GM23338 (cell line): ENCODE measurements around the gene GPANK1. TPM values are rescaled to one million over a fixed set of nuclear protein-coding genes. Genes with fewer than 3 reads are reported as not detected.

Experiments used
- CREB1 ChIP-seq: fragments of 250-450 bp; sonication (Bioruptor Pico); IDR thresholded peaks from 2 replicates; pipeline ENCODE4 v1.5.0; 2020; ENCODE audit warnings: low read depth, mild to moderate bottlenecking, moderate library complexity
- CTCF ChIP-seq, 2 experiments: fragments of 200-600 bp in 1 of 2; sonication (generic) in 1 of 2; conservative IDR thresholded peaks; 2 replicates each; pipeline versions ENCODE4 v1.5.1 to v1.6.1; 2016 to 2017; ENCODE audit warnings: antibody characterized with exemption in 2 of 2, low read depth in 2 of 2, mild to moderate bottlenecking in 2 of 2, moderate library complexity in 1 of 2
- EZH2 ChIP-seq: fragments of 200-600 bp; sonication (generic); IDR thresholded peaks from one replicate; pipeline ENCODE4 v1.8.0; 2017; ENCODE audit warnings: antibody characterized with exemption, mild to moderate bottlenecking, low read depth; ENCODE audit not compliant: unreplicated experiment
- EZH2phosphoT487 ChIP-seq: fragments of 200-600 bp; sonication (generic); IDR thresholded peaks from one replicate; pipeline ENCODE4 v1.8.1; 2018; ENCODE audit warnings: antibody characterized with exemption; ENCODE audit not compliant: unreplicated experiment
- NANOG ChIP-seq: IDR thresholded peaks from 2 replicates; pipeline ENCODE4 v1.6.1; 2016; ENCODE audit warnings: antibody characterized with exemption, borderline replicate concordance
- REST ChIP-seq: IDR thresholded peaks from one replicate; pipeline ENCODE4 v1.6.1; 2018; ENCODE audit warnings: antibody characterized with exemption; ENCODE audit not compliant: unreplicated experiment
- STAT1 ChIP-seq: IDR thresholded peaks from one replicate; pipeline ENCODE4 v1.6.1; 2016; ENCODE audit warnings: antibody characterized with exemption; ENCODE audit not compliant: unreplicated experiment
- polyA plus RNA-seq: library from polyadenylated mRNA; unstranded; fragments of >200 nt; fragmentation: Nextera tagmentation; extraction: Ambion mirVana; gene quantifications from 2 replicates; pipeline ENCODE4 v1.2.1, GENCODE V29; 2016
- total RNA-seq: library from RNA; depleted of rRNA; stranded (reverse); fragments of >200 nt; shearing (Covaris generic); gene quantifications from 2 replicates; pipeline ENCODE4 v1.2.3, GENCODE V29; 2014
- TF ChIP-seq, protein P1 (sequence below): fragments of 250-450 bp; sonication (Bioruptor Pico); IDR thresholded peaks from 2 replicates; pipeline ENCODE4 v1.5.0; 2020; ENCODE audit warnings: mild to moderate bottlenecking, moderate library complexity

GPANK1 gene
- total and polyA plus RNA-seq, 2 experiments from 2014 or later, result 27.1 to 49.2 TPM

DNA sequence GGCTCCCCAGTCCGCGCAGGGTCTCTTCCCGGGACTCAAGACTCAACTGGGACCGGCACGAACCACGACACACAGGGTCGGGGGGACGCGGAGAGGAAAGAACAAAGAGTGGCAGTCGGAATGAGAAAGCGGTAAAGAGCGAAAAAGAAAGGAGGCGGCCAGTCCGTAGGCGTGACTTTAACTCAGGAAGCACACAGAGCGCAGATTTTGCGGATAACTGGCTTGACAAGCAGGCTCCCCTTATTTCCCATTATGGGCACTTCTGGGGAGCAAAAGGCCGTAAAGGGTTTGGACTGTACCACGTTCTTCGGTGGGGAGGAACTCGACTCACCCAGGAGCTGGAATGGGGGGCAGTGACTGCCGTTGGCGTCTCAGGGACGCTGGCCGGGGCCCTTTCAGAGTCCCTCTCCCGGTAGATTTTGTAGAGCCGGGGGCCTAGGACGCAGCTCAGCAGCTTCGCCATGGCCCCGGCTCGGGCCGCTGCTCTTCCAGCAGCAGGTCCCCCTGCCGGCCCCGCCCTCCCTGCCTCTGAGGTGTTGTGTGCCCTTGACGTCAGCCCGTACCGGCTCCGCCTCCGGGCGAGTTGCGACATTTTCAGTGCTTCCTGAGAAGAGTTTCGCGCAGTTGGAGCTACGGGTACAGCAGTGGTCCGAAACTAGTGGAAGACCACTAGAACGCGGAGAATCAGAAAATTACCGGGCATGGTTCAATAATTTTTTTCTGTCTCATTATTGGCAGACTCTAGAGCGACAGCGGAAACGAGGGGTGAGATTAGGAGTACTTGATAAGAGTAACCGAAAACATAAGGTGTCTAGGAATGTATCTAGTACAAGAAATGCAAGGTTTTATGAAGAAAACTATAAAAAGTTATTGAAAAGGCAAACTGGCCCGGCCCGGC lies 38.3 kb upstream of the GPANK1 start, which contains the start of gene ABHD16A (continued):
- TF ChIP-seq, protein P1, sequence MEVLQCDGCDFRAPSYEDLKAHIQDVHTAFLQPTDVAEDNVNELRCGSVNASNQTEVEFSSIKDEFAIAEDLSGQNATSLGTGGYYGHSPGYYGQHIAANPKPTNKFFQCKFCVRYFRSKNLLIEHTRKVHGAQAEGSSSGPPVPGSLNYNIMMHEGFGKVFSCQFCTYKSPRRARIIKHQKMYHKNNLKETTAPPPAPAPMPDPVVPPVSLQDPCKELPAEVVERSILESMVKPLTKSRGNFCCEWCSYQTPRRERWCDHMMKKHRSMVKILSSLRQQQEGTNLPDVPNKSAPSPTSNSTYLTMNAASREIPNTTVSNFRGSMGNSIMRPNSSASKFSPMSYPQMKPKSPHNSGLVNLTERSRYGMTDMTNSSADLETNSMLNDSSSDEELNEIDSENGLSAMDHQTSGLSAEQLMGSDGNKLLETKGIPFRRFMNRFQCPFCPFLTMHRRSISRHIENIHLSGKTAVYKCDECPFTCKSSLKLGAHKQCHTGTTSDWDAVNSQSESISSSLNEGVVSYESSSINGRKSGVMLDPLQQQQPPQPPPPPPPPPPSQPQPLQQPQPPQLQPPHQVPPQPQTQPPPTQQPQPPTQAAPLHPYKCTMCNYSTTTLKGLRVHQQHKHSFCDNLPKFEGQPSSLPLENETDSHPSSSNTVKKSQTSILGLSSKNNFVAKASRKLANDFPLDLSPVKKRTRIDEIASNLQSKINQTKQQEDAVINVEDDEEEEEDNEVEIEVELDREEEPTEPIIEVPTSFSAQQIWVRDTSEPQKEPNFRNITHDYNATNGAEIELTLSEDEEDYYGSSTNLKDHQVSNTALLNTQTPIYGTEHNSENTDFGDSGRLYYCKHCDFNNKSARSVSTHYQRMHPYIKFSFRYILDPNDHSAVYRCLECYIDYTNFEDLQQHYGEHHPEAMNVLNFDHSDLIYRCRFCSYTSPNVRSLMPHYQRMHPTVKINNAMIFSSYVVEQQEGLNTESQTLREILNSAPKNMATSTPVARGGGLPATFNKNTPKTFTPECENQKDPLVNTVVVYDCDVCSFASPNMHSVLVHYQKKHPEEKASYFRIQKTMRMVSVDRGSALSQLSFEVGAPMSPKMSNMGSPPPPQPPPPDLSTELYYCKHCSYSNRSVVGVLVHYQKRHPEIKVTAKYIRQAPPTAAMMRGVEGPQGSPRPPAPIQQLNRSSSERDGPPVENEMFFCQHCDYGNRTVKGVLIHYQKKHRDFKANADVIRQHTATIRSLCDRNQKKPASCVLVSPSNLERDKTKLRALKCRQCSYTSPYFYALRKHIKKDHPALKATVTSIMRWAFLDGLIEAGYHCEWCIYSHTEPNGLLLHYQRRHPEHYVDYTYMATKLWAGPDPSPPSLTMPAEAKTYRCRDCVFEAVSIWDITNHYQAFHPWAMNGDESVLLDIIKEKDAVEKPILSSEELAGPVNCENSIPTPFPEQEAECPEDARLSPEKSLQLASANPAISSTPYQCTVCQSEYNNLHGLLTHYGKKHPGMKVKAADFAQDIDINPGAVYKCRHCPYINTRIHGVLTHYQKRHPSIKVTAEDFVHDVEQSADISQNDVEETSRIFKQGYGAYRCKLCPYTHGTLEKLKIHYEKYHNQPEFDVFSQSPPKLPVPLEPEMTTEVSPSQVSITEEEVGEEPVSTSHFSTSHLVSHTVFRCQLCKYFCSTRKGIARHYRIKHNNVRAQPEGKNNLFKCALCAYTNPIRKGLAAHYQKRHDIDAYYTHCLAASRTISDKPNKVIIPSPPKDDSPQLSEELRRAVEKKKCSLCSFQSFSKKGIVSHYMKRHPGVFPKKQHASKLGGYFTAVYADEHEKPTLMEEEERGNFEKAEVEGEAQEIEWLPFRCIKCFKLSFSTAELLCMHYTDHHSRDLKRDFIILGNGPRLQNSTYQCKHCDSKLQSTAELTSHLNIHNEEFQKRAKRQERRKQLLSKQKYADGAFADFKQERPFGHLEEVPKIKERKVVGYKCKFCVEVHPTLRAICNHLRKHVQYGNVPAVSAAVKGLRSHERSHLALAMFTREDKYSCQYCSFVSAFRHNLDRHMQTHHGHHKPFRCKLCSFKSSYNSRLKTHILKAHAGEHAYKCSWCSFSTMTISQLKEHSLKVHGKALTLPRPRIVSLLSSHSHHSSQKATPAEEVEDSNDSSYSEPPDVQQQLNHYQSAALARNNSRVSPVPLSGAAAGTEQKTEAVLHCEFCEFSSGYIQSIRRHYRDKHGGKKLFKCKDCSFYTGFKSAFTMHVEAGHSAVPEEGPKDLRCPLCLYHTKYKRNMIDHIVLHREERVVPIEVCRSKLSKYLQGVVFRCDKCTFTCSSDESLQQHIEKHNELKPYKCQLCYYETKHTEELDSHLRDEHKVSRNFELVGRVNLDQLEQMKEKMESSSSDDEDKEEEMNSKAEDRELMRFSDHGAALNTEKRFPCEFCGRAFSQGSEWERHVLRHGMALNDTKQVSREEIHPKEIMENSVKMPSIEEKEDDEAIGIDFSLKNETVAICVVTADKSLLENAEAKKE, result no peak
- TF ChIP-seq CREB1 (peak; percentile 88), REST (no peak), NANOG (no peak), STAT1 (no peak), CTCF (conservative IDR thresholded peaks at IDR 0.05; ENCODE audit: low read depth in 2 of 2) (no peak), EZH2phosphoT487 (no peak), EZH2 (no peak)
